Mammary epithelial cell (primary cell): ENCODE results near the gene GAK.

Experiments used
- EZH2 ChIP-seq: IDR thresholded peaks from 2 replicates; pipeline ENCODE4 v1.6.1; 2012; ENCODE audit warnings: low read length, inconsistent platforms, borderline replicate concordance
- TF ChIP-seq, protein P1 (sequence below), 2 donors: IDR thresholded peaks in 1 of 2; conservative IDR thresholded peaks in 1 of 2; 2 replicates each; pipeline ENCODE4 v1.5.1; 2011 to 2012; ENCODE audit warnings: inconsistent platforms in 2 of 2, low read length in 2 of 2, mild to moderate bottlenecking in 2 of 2, control low read depth in 1 of 2, low read depth in 1 of 2; ENCODE audit not compliant: insufficient read depth in 1 of 2; ENCODE audit errors: extremely low read depth in 1 of 2

DNA sequence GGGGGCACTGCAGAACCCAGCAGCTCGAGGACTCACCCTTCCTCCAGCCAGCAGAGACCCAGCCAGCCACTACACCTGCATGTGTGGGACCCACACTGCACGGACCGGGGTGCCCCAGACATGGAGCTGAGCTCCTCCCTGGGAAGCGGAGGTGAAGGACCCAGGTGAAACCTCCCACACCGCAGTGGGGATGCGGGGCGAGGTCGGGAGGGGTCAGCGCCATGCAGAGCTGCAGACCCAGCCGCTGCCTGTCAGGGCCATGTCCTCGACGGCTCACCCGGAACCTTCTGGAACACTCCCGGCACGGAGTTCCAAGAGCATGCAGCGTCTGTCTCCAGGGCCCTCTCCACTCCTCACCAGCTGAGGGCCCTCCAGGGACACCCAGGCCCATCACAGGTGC, 42.6 kb downstream of the GAK start:
- TF ChIP-seq, protein P1, sequence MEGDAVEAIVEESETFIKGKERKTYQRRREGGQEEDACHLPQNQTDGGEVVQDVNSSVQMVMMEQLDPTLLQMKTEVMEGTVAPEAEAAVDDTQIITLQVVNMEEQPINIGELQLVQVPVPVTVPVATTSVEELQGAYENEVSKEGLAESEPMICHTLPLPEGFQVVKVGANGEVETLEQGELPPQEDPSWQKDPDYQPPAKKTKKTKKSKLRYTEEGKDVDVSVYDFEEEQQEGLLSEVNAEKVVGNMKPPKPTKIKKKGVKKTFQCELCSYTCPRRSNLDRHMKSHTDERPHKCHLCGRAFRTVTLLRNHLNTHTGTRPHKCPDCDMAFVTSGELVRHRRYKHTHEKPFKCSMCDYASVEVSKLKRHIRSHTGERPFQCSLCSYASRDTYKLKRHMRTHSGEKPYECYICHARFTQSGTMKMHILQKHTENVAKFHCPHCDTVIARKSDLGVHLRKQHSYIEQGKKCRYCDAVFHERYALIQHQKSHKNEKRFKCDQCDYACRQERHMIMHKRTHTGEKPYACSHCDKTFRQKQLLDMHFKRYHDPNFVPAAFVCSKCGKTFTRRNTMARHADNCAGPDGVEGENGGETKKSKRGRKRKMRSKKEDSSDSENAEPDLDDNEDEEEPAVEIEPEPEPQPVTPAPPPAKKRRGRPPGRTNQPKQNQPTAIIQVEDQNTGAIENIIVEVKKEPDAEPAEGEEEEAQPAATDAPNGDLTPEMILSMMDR (conservative IDR thresholded peaks at IDR 0.05 in 1 of 2, IDR thresholded peaks at IDR 0.05 in 1 of 2; ENCODE audit: extremely low read depth in 1 of 2, insufficient read depth in 1 of 2, low read depth in 1 of 2, low read length in 2 of 2) = no peak
- TF ChIP-seq EZH2 = no peak
